Ishikawa (cell line): Measurements from ENCODE around the gene KLHL11.

Experiments used
- CEBPB ChIP-seq: IDR thresholded peaks from 2 replicates; pipeline ENCODE4 v1.6.1; 2012
- CREB1 ChIP-seq: IDR thresholded peaks from 2 replicates; pipeline ENCODE4 v1.6.1; 2012; ENCODE audit warnings: low read depth
- EGR1 ChIP-seq: IDR thresholded peaks from 2 replicates; pipeline ENCODE4 v1.6.1; 2012
- EP300 ChIP-seq: IDR thresholded peaks from 2 replicates; pipeline ENCODE4 v1.6.1; 2012; ENCODE audit warnings: borderline replicate concordance
- FOXM1 ChIP-seq: IDR thresholded peaks from 2 replicates; pipeline ENCODE4 v1.6.1; 2012; ENCODE audit warnings: low read depth, borderline replicate concordance
- NFIC ChIP-seq: IDR thresholded peaks from 2 replicates; pipeline ENCODE4 v1.6.1; 2012
- RAD21 ChIP-seq: IDR thresholded peaks from 2 replicates; pipeline ENCODE4 v1.6.1; 2012; ENCODE audit warnings: low read depth
- REST ChIP-seq: IDR thresholded peaks from 2 replicates; pipeline ENCODE4 v1.6.1; 2012; ENCODE audit warnings: low read depth, mild to moderate bottlenecking
- TAF1 ChIP-seq: IDR thresholded peaks from 2 replicates; pipeline ENCODE4 v1.6.1; 2012; ENCODE audit warnings: low read depth, mild to moderate bottlenecking
- TCF12 ChIP-seq: IDR thresholded peaks from 2 replicates; pipeline ENCODE4 v1.6.1; 2012; ENCODE audit warnings: low read depth
- TEAD4 ChIP-seq: IDR thresholded peaks from 2 replicates; pipeline ENCODE4 v1.6.1; 2012
- USF1 ChIP-seq: IDR thresholded peaks from 2 replicates; pipeline ENCODE4 v1.6.1; 2012
- YY1 ChIP-seq: IDR thresholded peaks from 2 replicates; pipeline ENCODE4 v1.6.1; 2012; ENCODE audit warnings: low read depth
- ZBTB7A ChIP-seq: IDR thresholded peaks from 2 replicates; pipeline ENCODE4 v1.6.1; 2012; ENCODE audit warnings: low read depth
- TF ChIP-seq, protein P1 (sequence below): IDR thresholded peaks from 2 replicates; pipeline ENCODE4 v1.6.1; 2012

The KLHL11 gene

DNA sequence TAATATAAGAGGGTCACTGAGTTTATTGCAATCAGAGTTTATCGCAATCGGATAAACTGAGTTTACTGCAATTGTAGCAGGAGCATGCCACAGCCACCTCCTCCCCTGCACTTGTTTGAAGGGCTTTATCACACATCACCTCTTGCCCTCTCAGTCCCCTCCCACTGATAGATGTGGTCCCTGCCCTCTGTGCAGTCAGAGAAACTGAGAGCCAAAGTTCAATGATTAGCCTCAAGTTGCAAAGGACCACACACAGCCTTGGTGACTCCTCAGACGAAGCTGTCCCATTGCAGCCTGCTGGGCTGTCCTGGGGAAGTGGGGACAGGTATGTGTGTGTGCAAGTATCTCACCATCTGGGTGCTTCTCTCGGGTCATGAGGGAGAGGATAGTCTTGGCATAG is 39.9 kb upstream of the KLHL11 start:
- TF ChIP-seq USF1 (no peak), RAD21 (no peak), EGR1 (no peak), EP300 (no peak), CREB1 (no peak), REST (no peak), FOXM1 (no peak), TEAD4 (no peak)

- TF ChIP-seq CREB1, result no peak
- no peak for TF ChIP-seq REST
- no peak for TF ChIP-seq EP300
- TF ChIP-seq RAD21, result no peak
- no peak for TF ChIP-seq TAF1
- no peak for TF ChIP-seq TEAD4
- TF ChIP-seq USF1, result no peak
- no peak for TF ChIP-seq TCF12
- no peak for TF ChIP-seq ZBTB7A
- TF ChIP-seq, protein P1, sequence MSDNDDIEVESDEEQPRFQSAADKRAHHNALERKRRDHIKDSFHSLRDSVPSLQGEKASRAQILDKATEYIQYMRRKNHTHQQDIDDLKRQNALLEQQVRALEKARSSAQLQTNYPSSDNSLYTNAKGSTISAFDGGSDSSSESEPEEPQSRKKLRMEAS, result no peak
- no peak for TF ChIP-seq NFIC
- TF ChIP-seq CEBPB, result no peak
- no peak for TF ChIP-seq FOXM1
- no peak for TF ChIP-seq EGR1
- TF ChIP-seq YY1, result no peak
These were observed 39.1 kb upstream of the KLHL11 start for GRCh38 chr17:41904242-41904841.

GRCh38 chr17:41901646-41902045 is 36.4 kb upstream of the KLHL11 start:
- no peak for TF ChIP-seq FOXM1
- TF ChIP-seq EGR1, result no peak
- TF ChIP-seq CEBPB, result no peak
- TF ChIP-seq YY1, result no peak
- no peak for TF ChIP-seq EP300
- no peak for TF ChIP-seq TEAD4
- TF ChIP-seq TAF1, result no peak
- no peak for TF ChIP-seq USF1
- TF ChIP-seq CREB1, result no peak
- no peak for TF ChIP-seq ZBTB7A

DNA sequence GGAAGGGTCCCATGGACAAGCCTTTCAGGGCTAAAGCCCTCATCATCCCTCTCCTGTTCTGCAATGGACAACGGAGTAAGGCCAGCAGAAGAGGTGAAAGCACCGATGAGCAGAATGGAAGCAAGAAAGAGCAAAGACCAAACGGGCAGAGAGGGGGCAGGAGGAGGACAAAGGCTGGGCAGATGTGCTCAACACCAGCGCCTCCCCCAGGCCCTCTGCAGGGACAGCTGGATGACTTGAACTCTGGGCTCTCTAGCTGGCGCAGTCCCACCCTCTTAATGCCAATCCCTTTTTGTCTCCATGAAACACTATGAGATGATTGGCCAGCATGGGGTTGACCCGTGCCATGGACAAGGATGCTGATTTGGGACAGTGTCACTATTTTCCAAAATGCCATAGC is 31.5 kb upstream of the KLHL11 start:
- TF ChIP-seq USF1, result no peak
- TF ChIP-seq EP300, result no peak
- TF ChIP-seq CREB1, result no peak
- TF ChIP-seq, protein P1, result no peak
- no peak for TF ChIP-seq EGR1
- TF ChIP-seq REST, result no peak
- TF ChIP-seq NFIC, result no peak
- no peak for TF ChIP-seq TCF12
- no peak for TF ChIP-seq TAF1
- no peak for TF ChIP-seq ZBTB7A
- no peak for TF ChIP-seq YY1
- no peak for TF ChIP-seq CEBPB
